K562 (cell line): ENCODE data around the gene UGT1A10. TPM values are rescaled to one million over a fixed set of nuclear protein-coding genes. Genes with fewer than 3 reads are reported as not detected.

Experiments
- ATAC-seq: fragments of 200-7000 bp; cut with Tn5 transposase; 3 replicates; pipeline ENCODE4 v1.9.1; 2020; ENCODE audit warnings: moderate library complexity
- BruUV-seq: library from RNA; stranded (reverse); fragments of 400-500 nt; replicated peaks from 2 replicates; lab custom pipeline; 2021; lab: Mats Ljungman, UMichigan
- CTCF ChIA-PET: fragments of 300-600 bp; formaldehyde crosslinking; extraction: SDS; loops from one replicate; lab custom pipeline; 2021; ENCODE audit warnings: low intra/inter-chr PET ratio; lab: Yijun Ruan, JAX
- POLR2A ChIA-PET: fragments of 300-600, 350-650 bp; sonication (Branson Sonifier 250); formaldehyde crosslinking; extraction: SDS; loops from one replicate; lab custom pipeline; 2021; ENCODE audit warnings: antibody characterized with exemption, inconsistent platforms; lab: Yijun Ruan, JAX
- DNase-seq, 4 experiments: peaks; one replicate each; pipeline versions ENCODE4 v3.0.0 to v3.0.0-alpha.2; 2011 to 2018; ENCODE audit warnings: low spot score in 3 of 4, mixed read lengths in 3 of 4; ENCODE audit errors: extremely low read depth in 1 of 4
- FAIRE-seq: peaks from 2 replicates; lab custom pipeline; 2011; peaks lifted over from hg19 to GRCh38; lab: Jason Lieb, UNC
- H2AFZ ChIP-seq: 2 replicates; pipeline ENCODE4 v1.6.0; 2011; ENCODE audit warnings: low read depth, low read length, control low read depth, inconsistent platforms
- H3K27ac ChIP-seq: fragments of 200-600 bp; 3 replicates; pipeline ENCODE4 v1.8.0; 2011; ENCODE audit warnings: low read depth, mild to moderate bottlenecking, control low read depth, inconsistent platforms, low read length, moderate library complexity, mixed read lengths; ENCODE audit errors: extremely low read depth
- H3K27me3 ChIP-seq, 2 experiments: fragments of 300-600 bp in 1 of 2; 2 replicates in 1 of 2; 3 replicates in 1 of 2; pipeline versions ENCODE4 v1.6.0 to v1.8.0; 2011; ENCODE audit warnings: inconsistent platforms in 2 of 2, low read length in 2 of 2, mild to moderate bottlenecking in 1 of 2, mixed read lengths in 1 of 2, moderate library complexity in 1 of 2; ENCODE audit not compliant: control insufficient read depth in 2 of 2, insufficient read depth in 2 of 2
- H3K36me3 ChIP-seq: fragments of 300-600 bp; 3 replicates; pipeline ENCODE4 v1.8.0; 2011; ENCODE audit warnings: mild to moderate bottlenecking, low read length, inconsistent platforms; ENCODE audit not compliant: control insufficient read depth, insufficient read depth
- H3K4me1 ChIP-seq, 2 experiments: fragments of 200-600 bp in 1 of 2; replicated peaks in 1 of 2; 2 replicates in 1 of 2; 3 replicates in 1 of 2; pipeline versions ENCODE4 v1.5.1 to v1.8.0; 2011; ENCODE audit warnings: inconsistent platforms in 2 of 2, low read length in 2 of 2, mild to moderate bottlenecking in 1 of 2, mixed read lengths in 1 of 2, moderate library complexity in 1 of 2; ENCODE audit not compliant: control insufficient read depth in 2 of 2, insufficient read depth in 2 of 2
- H3K4me2 ChIP-seq: 2 replicates; pipeline ENCODE4 v1.6.1; 2011; ENCODE audit warnings: low read length, control low read depth, inconsistent platforms, mixed read lengths; ENCODE audit not compliant: insufficient read depth
- H3K4me3 ChIP-seq: fragments of 200-600 bp; sonication (generic), shearing (Covaris generic); 2 replicates; pipeline ENCODE4 v1.5.1; 2016; ENCODE audit warnings: control low read depth, inconsistent platforms
- H3K79me2 ChIP-seq: fragments of 200-600 bp; 3 replicates; pipeline ENCODE4 v1.8.0; 2011; ENCODE audit warnings: low read length, inconsistent platforms; ENCODE audit not compliant: control insufficient read depth, insufficient read depth
- H3K9ac ChIP-seq, 2 experiments: 2 replicates each; pipeline versions ENCODE4 v1.6.0 to v1.6.1; 2011; ENCODE audit warnings: low read depth in 2 of 2, low read length in 2 of 2, control low read depth in 1 of 2, inconsistent platforms in 1 of 2, mild to moderate bottlenecking in 1 of 2, mixed read lengths in 1 of 2; ENCODE audit not compliant: insufficient read depth in 1 of 2
- H3K9me1 ChIP-seq: one replicate; pipeline ENCODE4 v1.6.0; 2011; ENCODE audit warnings: inconsistent platforms, mild to moderate bottlenecking, low read length, moderate library complexity; ENCODE audit not compliant: control insufficient read depth, insufficient read depth
- H3K9me3 ChIP-seq: replicated peaks from 2 replicates; pipeline ENCODE4 v1.5.1; 2011; ENCODE audit warnings: low read depth, low read length, inconsistent platforms; ENCODE audit not compliant: control insufficient read depth, insufficient read depth
- H4K20me1 ChIP-seq: replicated peaks from 2 replicates; pipeline ENCODE4 v1.6.1; 2011; ENCODE audit warnings: low read length, inconsistent platforms, mixed read lengths; ENCODE audit not compliant: control insufficient read depth, insufficient read depth
- AFF4 ChIP-seq: sonication (generic); formaldehyde crosslinking; IDR thresholded peaks from 2 replicates; pipeline ENCODE4 v1.8.0; 2023; ENCODE audit warnings: mild to moderate bottlenecking, missing genetic modification reagents
- BMI1 ChIP-seq: fragments of 150-350 bp; IDR thresholded peaks from 2 replicates; pipeline ENCODE4 v1.6.1; 2014; ENCODE audit warnings: low read length
- CBX2 ChIP-seq: fragments of 200-600 bp; sonication (generic); IDR thresholded peaks from one replicate; pipeline ENCODE4 v1.6.1; 2012; ENCODE audit warnings: mild to moderate bottlenecking, low read length, inconsistent platforms; ENCODE audit not compliant: insufficient read depth, poor library complexity, severe bottlenecking
- CREM ChIP-seq: IDR thresholded peaks from 2 replicates; pipeline ENCODE4 v1.6.1; 2014; ENCODE audit warnings: antibody characterized with exemption, low read depth
- EZH2 ChIP-seq: IDR thresholded peaks from 2 replicates; pipeline ENCODE4 v1.6.1; 2012; ENCODE audit warnings: low read depth, mild to moderate bottlenecking, inconsistent platforms, low read length, borderline replicate concordance
- MAZ ChIP-seq, 2 experiments: fragments of 450-650 bp in 1 of 2; sonication (generic) in 1 of 2; formaldehyde crosslinking; IDR thresholded peaks in 1 of 2; conservative IDR thresholded peaks in 1 of 2; 2 replicates each; pipeline versions ENCODE4 v1.4.0 to v1.5.0; 2020; ENCODE audit warnings: mild to moderate bottlenecking in 1 of 2, missing genetic modification reagents in 1 of 2
- NFIC ChIP-seq: fragments of 450-650 bp; IDR thresholded peaks from 2 replicates; pipeline ENCODE4 v1.6.1; 2017; ENCODE audit warnings: mild to moderate bottlenecking, inconsistent platforms
- NFRKB ChIP-seq: fragments of 450-650 bp; IDR thresholded peaks from 2 replicates; pipeline ENCODE4 v1.6.1; 2016; ENCODE audit warnings: low read depth
- RERE ChIP-seq: sonication (generic); formaldehyde crosslinking; IDR thresholded peaks from 2 replicates; pipeline ENCODE4 v1.8.0; 2023; ENCODE audit warnings: missing genetic modification reagents, mild to moderate bottlenecking, borderline replicate concordance
- SIN3A ChIP-seq, 2 experiments: fragments of 150-350 bp in 1 of 2; IDR thresholded peaks; 2 replicates each; pipeline ENCODE4 v1.6.1; 2011 to 2016; ENCODE audit warnings: borderline replicate concordance in 2 of 2, low read depth in 2 of 2, low read length in 2 of 2, mild to moderate bottlenecking in 2 of 2, moderate library complexity in 2 of 2; ENCODE audit not compliant: control insufficient read depth in 1 of 2
- SMAD2 ChIP-seq: fragments of 150-350 bp; IDR thresholded peaks from 2 replicates; pipeline ENCODE4 v1.6.1; 2014; ENCODE audit warnings: low read depth, mild to moderate bottlenecking, low read length
- SP1 ChIP-seq: sonication (generic); formaldehyde crosslinking; IDR thresholded peaks from 2 replicates; pipeline ENCODE4 v1.8.1; 2022; ENCODE audit warnings: mild to moderate bottlenecking, missing genetic modification reagents
- ZNF76 ChIP-seq: fragments of 250-450 bp; sonication (Bioruptor Pico); IDR thresholded peaks from 2 replicates; pipeline ENCODE4 v1.4.0; 2020; ENCODE audit warnings: mild to moderate bottlenecking, moderate library complexity, borderline replicate concordance
- WGBS: fragments of 100-300 bp; shearing (Covaris generic); methylation state at CpG from one replicate; pipeline ENCODE4 v1.1.6; 2016; ENCODE audit warnings: low coverage, mixed read lengths; ENCODE audit not compliant: insufficient coverage; ENCODE audit errors: missing lambda C conversion rate; 5-methylcytosine and 5-hydroxymethylcytosine counted together
- in situ Hi-C: fragments of 300-500 bp; cut with MboI; formaldehyde crosslinking; loops from 4 replicates; pipeline ENCODE4 v1.15.0; 2018; ENCODE audit warnings: inconsistent platforms, mixed read lengths
- intact Hi-C: fragments of 100-400 bp; cut with micrococcal nuclease; formaldehyde crosslinking; loops from 2 replicates; pipeline ENCODE4 v1.14.2; 2022
- polyA plus RNA-seq, 8 experiments: library from polyadenylated mRNA; depleted of rRNA in 4 of 8; stranded (reverse) in 5 of 8; unstranded in 3 of 8; fragments of >200 nt; fragmentation: Nextera tagmentation in 2 of 8; fragmentation: Illumina TruSeq in 1 of 8; extraction: Ambion mirVana in 2 of 8; extraction: Trizol in 1 of 8; gene quantifications; 2 replicates each; pipeline versions ENCODE4 v1.2.1 to v1.2.3, GENCODE V29; 2011 to 2014; ENCODE audit warnings: inconsistent platforms in 1 of 8, missing spikeins in 1 of 8
- total RNA-seq, 7 experiments: library from RNA; depleted of rRNA in 6 of 7; stranded (reverse); fragments of >200 nt in 6 of 7; fragmentation: Illumina TruSeq in 2 of 7; extraction: Trizol in 2 of 7; gene quantifications; 2 replicates each; pipeline versions ENCODE4 v1.2.1 to v1.2.3, GENCODE V29; 2011 to 2021; ENCODE audit warnings: low replicate concordance in 1 of 7

Gene UGT1A10
- total and polyA plus RNA-seq, 9 of the 15 experiments (the other 6 are each of a cell fraction or from before 2014, with no cell fraction given): not detected

- Histone ChIP-seq H4K20me1 (no peaks in the 10 kb centered on the region), H3K4me3 (no peak overlapping the region), H3K79me2 (no peaks in the 10 kb centered on the region), H2AFZ (no peak overlapping the region), H3K9me3 (no peaks in the 10 kb centered on the region), H3K4me2 (no peak overlapping the region), H3K9me1 (no peaks in the 10 kb centered on the region), H3K4me1 (no peaks in the 10 kb centered on the region), H3K27ac (no peak overlapping the region), H3K36me3 (no peaks in the 10 kb centered on the region), H3K9ac (no peak overlapping the region), H3K27me3 (no peaks in the 10 kb centered on the region)
- TF ChIP-seq MAZ (CRISPR knock-in tag; conservative IDR thresholded peaks at IDR 0.05 in 1 of 2, IDR thresholded peaks at IDR 0.05 in 1 of 2) (no peak), ZNF76 (CRISPR knock-in tag) (no peak), SP1 (CRISPR knock-in tag) (no peak), SIN3A (IDR thresholded peaks at IDR 0.05; ENCODE audit: borderline replicate concordance in 2 of 2, control insufficient read depth in 1 of 2, low read depth in 2 of 2, low read length in 2 of 2) (no peak), RERE (CRISPR knock-in tag) (no peak), SMAD2 (no peak), CREM (no peak), BMI1 (no peak), NFIC (no peak), CBX2 (no peak), NFRKB (no peak), AFF4 (CRISPR knock-in tag) (no peak), EZH2 (no peak)
- 0% methylated on average over 4 of the region's 4 CpGs for WGBS
- ChIA-PET CTCF (no interaction called here), POLR2A (no interaction called here)
- intact Hi-C loops: no loop called here
- no peak for DNase-seq
- no TSS peak for BruUV-seq
- in situ Hi-C loops: no loop called here
- ATAC-seq: no peak
- no peak for FAIRE-seq
Measured at GRCh38 chr2:233674995-233675394, 38.7 kb downstream of the UGT1A10 start.
